WI38 (cell line): ENCODE results near the gene PARD3B.

ENCODE experiments used
- H3K4me3 ChIP-seq: 2 replicates; pipeline ENCODE4 v1.5.1; 2011; ENCODE audit warnings: low read depth, mild to moderate bottlenecking, control low read depth, low read length
- CTCF ChIP-seq: IDR thresholded peaks from 2 replicates; pipeline ENCODE4 v1.5.1; 2012; ENCODE audit warnings: low read depth, mild to moderate bottlenecking, control low read depth, low read length

PARD3B gene

GRCh38 chr2:204824751-204825453 lies 279.6 kb downstream of the PARD3B start:
- no peak overlapping the region for H3K4me3 ChIP-seq
- TF ChIP-seq CTCF, result no peak

GRCh38 chr2:204825681-204826080 lies 280.4 kb downstream of the PARD3B start:
- TF ChIP-seq CTCF, result no peak
- no peak overlapping the region for H3K4me3 ChIP-seq

GRCh38 chr2:204827701-204828590 lies 282.7 kb downstream of the PARD3B start:
- TF ChIP-seq CTCF, result no peak

GRCh38 chr2:204834716-204835384 lies 289.6 kb downstream of the PARD3B start:
- no peak overlapping the region for H3K4me3 ChIP-seq

More at GRCh38 chr2:204827701-204828590, 282.7 kb downstream of the PARD3B start:
- no peak overlapping the region for H3K4me3 ChIP-seq

GRCh38 chr2:204835786-204836185 lies 290.5 kb downstream of the PARD3B start:
- H3K4me3 ChIP-seq, result no peak overlapping the region
- TF ChIP-seq CTCF, result no peak

More at GRCh38 chr2:204834716-204835384, 289.6 kb downstream of the PARD3B start:
- no peak for TF ChIP-seq CTCF

GRCh38 chr2:204840504-204840903 lies 295.2 kb downstream of the PARD3B start:
- TF ChIP-seq CTCF, result no peak
- H3K4me3 ChIP-seq, result no peak overlapping the region
